Lower lobe of right lung (tissue), 2 donors: ENCODE measurements around the gene PKP3. TPM values are rescaled to one million over a fixed set of nuclear protein-coding genes. Genes with fewer than 3 reads are reported as not detected.

Experiments used
- ATAC-seq, 2 donors: fragments of 200-7000 bp; cut with Tn5 transposase; one replicate each; pipeline ENCODE4 v1.9.1; 2020 to 2022; ENCODE audit warnings: mild to moderate bottlenecking in 2 of 2, moderate library complexity in 2 of 2
- DNase-seq: peaks from one replicate; pipeline ENCODE4 v3.0.0-alpha.2; 2020
- H3K27ac ChIP-seq: fragments of 200-600 bp; one replicate; pipeline ENCODE4 v1.8.0; 2022
- H3K27me3 ChIP-seq: fragments of 200-600 bp; one replicate; pipeline ENCODE4 v1.8.0; 2022; ENCODE audit warnings: low read depth
- H3K36me3 ChIP-seq: fragments of 200-600 bp; one replicate; pipeline ENCODE4 v1.8.0; 2022; ENCODE audit warnings: mild to moderate bottlenecking
- H3K4me1 ChIP-seq: fragments of 200-600 bp; one replicate; pipeline ENCODE4 v1.8.0; 2022
- H3K4me3 ChIP-seq: fragments of 200-600 bp; one replicate; pipeline ENCODE4 v1.8.0; 2022; ENCODE audit warnings: mild to moderate bottlenecking
- H3K9me3 ChIP-seq: fragments of 200-600 bp; one replicate; pipeline ENCODE4 v1.8.0; 2022
- CTCF ChIP-seq: fragments of 200-600 bp; IDR thresholded peaks from one replicate; pipeline ENCODE4 v1.8.0; 2022; ENCODE audit warnings: antibody characterized with exemption, mild to moderate bottlenecking
- intact Hi-C: fragments of 100-400 bp; cut with DNase I; formaldehyde crosslinking; loops from one replicate; pipeline ENCODE4 v1.11.0; 2022
- total RNA-seq: library from RNA; stranded (reverse); fragmentation: NEBNext Ultra II Directional; extraction: Animal tissue kit (Norgen Biotek cat#: 25700); gene quantifications from one replicate; pipeline ENCODE4 v1.2.1, GENCODE V29; 2021
- donor health status: DM: no; HTN: yes; CAD: no; lungs with severe emphysema.

The PKP3 gene
- total RNA-seq, 1 donor from 2014 or later: 23.1 TPM

- Histone ChIP-seq H3K4me1 (peaks cover 48% of the 10 kb centered on the region), H3K4me3 (peak overlapping the region; percentile 1), H3K27ac (no peak overlapping the region), H3K9me3 (no peaks in the 10 kb centered on the region), H3K27me3 (peaks cover 16% of the 10 kb centered on the region), H3K36me3 (no peaks in the 10 kb centered on the region)
- intact Hi-C loops: no loop called here
- peak; percentile 5 to 31 for ATAC-seq
- DNase-seq: peak; percentile 72
- TF ChIP-seq CTCF: no peak
These were observed 50.6 kb downstream of the PKP3 start for GRCh38 chr11:444396-445144.

GRCh38 chr11:445765-446588 is 52.0 kb downstream of the PKP3 start:
- no peak for TF ChIP-seq CTCF
- H3K27me3 ChIP-seq: peaks cover 11% of the 10 kb centered on the region
- no peaks in the 10 kb centered on the region for H3K9me3 ChIP-seq
- peaks cover 42% of the 10 kb centered on the region for H3K4me1 ChIP-seq
- no peak for ATAC-seq
- DNase-seq: peak; percentile 49
- no peaks in the 10 kb centered on the region for H3K36me3 ChIP-seq
- intact Hi-C loops: no loop called here
- H3K4me3 ChIP-seq: no peak overlapping the region
- H3K27ac ChIP-seq: no peak overlapping the region

- no peak for TF ChIP-seq CTCF
- Histone ChIP-seq H3K27me3 (peaks cover 2% of the 10 kb centered on the region), H3K27ac (no peak overlapping the region), H3K36me3 (no peaks in the 10 kb centered on the region), H3K9me3 (no peaks in the 10 kb centered on the region), H3K4me1 (peaks cover 47% of the 10 kb centered on the region), H3K4me3 (no peak overlapping the region)
- intact Hi-C loops: no loop called here
- no peak for ATAC-seq
- peak; percentile 54 for DNase-seq
These were observed 52.9 kb downstream of the PKP3 start for GRCh38 chr11:446891-447290.

GRCh38 chr11:447923-448731 is 54.1 kb downstream of the PKP3 start:
- Histone ChIP-seq H3K27me3 (no peaks in the 10 kb centered on the region), H3K36me3 (peaks cover 12% of the 10 kb centered on the region), H3K9me3 (no peaks in the 10 kb centered on the region), H3K4me3 (peak overlapping the region; percentile 71), H3K27ac (peak overlapping the region; percentile 90), H3K4me1 (peaks cover 45% of the 10 kb centered on the region)
- TF ChIP-seq CTCF: peak; percentile 81
- ATAC-seq (peak; percentile 89 to 92), DNase-seq (peak; percentile 98)
- intact Hi-C loops: no loop called here
